DOHH2 (cell line): ENCODE data around the gene HYAL1.

Experiments
- CTCF ChIP-seq: fragments of 200-600 bp; sonication (generic); IDR thresholded peaks from one replicate; pipeline ENCODE4 v1.5.1; 2014; ENCODE audit warnings: antibody characterized with exemption, mild to moderate bottlenecking, low read depth, low read length; ENCODE audit not compliant: poor library complexity, severe bottlenecking
- EZH2phosphoT487 ChIP-seq: fragments of 200-600 bp; sonication (generic); IDR thresholded peaks from 2 replicates; pipeline ENCODE4 v1.6.1; 2017; ENCODE audit warnings: borderline replicate concordance, mild to moderate bottlenecking, antibody characterized with exemption, low read length, moderate library complexity, mixed read lengths

- TF ChIP-seq CTCF (no peak), EZH2phosphoT487 (no peak)
Observed at GRCh38 chr3:50314342-50314741, 11.0 kb upstream of the HYAL1 start.
